ENCODE data around the gene ECE2.

- TF ChIP-seq CTCF (IDR thresholded peaks at IDR 0.05) (no peak), REST (IDR thresholded peaks at IDR 0.05; ENCODE audit: insufficient read depth in 1 of 2, low read depth in 2 of 2, low read length in 1 of 2) (no peak), POLR2AphosphoS5 (IDR thresholded peaks at IDR 0.05; ENCODE audit: low read depth, low read length) (no peak), TCF7L2 (IDR thresholded peaks at IDR 0.05; ENCODE audit: low read depth, low read length) (no peak), SIN3A (IDR thresholded peaks at IDR 0.05; ENCODE audit: borderline replicate concordance, insufficient read depth, low read depth, low read length) (no peak)
These were observed 57.4 kb downstream of the ECE2 start for GRCh38 chr3:184333190-184333589.
